OCI-LY3 (cell line): Measurements from ENCODE around the gene DNAH1.

Experiments
- EZH2phosphoT487 ChIP-seq: fragments of 200-600 bp; shearing (Covaris generic); IDR thresholded peaks from 2 replicates; pipeline ENCODE4 v1.6.1; 2018; ENCODE audit warnings: antibody characterized with exemption, mixed run types, low read depth
- TF ChIP-seq, protein P1 (sequence below): fragments of 200-600, 300-600 bp; sonication (generic); IDR thresholded peaks from 2 replicates; pipeline ENCODE4 v1.5.1; 2014; ENCODE audit warnings: antibody characterized with exemption, low read length, low read depth

DNA sequence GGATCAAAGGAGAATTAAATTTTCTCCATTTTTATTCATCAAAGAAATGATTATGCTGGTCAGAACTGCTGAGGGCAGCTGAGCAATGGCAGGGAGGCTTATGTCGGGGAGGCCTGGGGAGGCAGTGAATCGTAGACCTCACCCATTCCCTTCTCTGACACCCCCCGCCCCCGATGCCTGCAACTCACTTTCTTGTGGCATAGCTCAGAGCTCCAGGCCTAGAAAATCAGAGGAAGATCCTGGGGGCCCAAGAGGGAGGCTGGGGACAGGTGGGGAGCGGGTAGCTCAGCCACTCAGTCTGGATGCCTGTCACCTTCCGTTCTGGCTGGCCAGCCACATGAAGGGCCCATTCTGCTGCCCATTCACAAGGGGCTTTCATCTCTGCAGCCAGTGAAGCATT lies 1.1 kb upstream of the DNAH1 start:
- TF ChIP-seq, protein P1, sequence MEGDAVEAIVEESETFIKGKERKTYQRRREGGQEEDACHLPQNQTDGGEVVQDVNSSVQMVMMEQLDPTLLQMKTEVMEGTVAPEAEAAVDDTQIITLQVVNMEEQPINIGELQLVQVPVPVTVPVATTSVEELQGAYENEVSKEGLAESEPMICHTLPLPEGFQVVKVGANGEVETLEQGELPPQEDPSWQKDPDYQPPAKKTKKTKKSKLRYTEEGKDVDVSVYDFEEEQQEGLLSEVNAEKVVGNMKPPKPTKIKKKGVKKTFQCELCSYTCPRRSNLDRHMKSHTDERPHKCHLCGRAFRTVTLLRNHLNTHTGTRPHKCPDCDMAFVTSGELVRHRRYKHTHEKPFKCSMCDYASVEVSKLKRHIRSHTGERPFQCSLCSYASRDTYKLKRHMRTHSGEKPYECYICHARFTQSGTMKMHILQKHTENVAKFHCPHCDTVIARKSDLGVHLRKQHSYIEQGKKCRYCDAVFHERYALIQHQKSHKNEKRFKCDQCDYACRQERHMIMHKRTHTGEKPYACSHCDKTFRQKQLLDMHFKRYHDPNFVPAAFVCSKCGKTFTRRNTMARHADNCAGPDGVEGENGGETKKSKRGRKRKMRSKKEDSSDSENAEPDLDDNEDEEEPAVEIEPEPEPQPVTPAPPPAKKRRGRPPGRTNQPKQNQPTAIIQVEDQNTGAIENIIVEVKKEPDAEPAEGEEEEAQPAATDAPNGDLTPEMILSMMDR = no peak
- TF ChIP-seq EZH2phosphoT487 = no peak
